HepG2 (cell line): Measurements from ENCODE around the gene TMED9. TPM values are rescaled to one million over a fixed set of nuclear protein-coding genes. Genes with fewer than 3 reads are reported as not detected.

Experiments used
- ATAC-seq: fragments of 200-7000 bp; cut with Tn5 transposase; 3 replicates; pipeline ENCODE4 v1.9.1; 2020; ENCODE audit warnings: mild to moderate bottlenecking, moderate library complexity
- BruUV-seq: library from RNA; stranded (reverse); fragments of 400-500 nt; replicated peaks from 2 replicates; lab custom pipeline; 2021; lab: Mats Ljungman, UMichigan
- CTCF ChIA-PET: fragments of 300-600 bp; formaldehyde crosslinking; extraction: SDS; loops from one replicate; lab custom pipeline; 2021; ENCODE audit warnings: low total read pairs, inconsistent platforms, low intra/inter-chr PET ratio; lab: Yijun Ruan, JAX
- POLR2A ChIA-PET: fragments of 350-600 bp; sonication (Branson Sonifier 250); formaldehyde crosslinking; loops from one replicate; lab custom pipeline; 2020; ENCODE audit warnings: antibody characterized with exemption, inconsistent platforms; lab: Yijun Ruan, JAX
- DNase-seq: peaks from one replicate; pipeline ENCODE4 v3.0.0-alpha.2; 2015; ENCODE audit warnings: low spot score
- FAIRE-seq: peaks from 3 replicates; lab custom pipeline; 2011; peaks lifted over from hg19 to GRCh38; lab: Jason Lieb, UNC
- H2AFZ ChIP-seq: one replicate; pipeline ENCODE4 v1.6.1; 2011; ENCODE audit warnings: low read length, inconsistent platforms
- H3K27ac ChIP-seq: fragments of 300-600 bp; 3 replicates; pipeline ENCODE4 v1.8.0; 2011; ENCODE audit warnings: mixed run types, mild to moderate bottlenecking, mixed read lengths, low read length, inconsistent platforms; ENCODE audit not compliant: insufficient read depth; ENCODE audit errors: extremely low read length
- H3K27me3 ChIP-seq, 2 experiments: fragments of 200-600 bp in 1 of 2; 2 replicates in 1 of 2; 3 replicates in 1 of 2; pipeline versions ENCODE4 v1.6.0 to v1.8.0; 2011; ENCODE audit warnings: low read length in 2 of 2, mild to moderate bottlenecking in 2 of 2, moderate library complexity in 2 of 2, inconsistent platforms in 1 of 2; ENCODE audit not compliant: insufficient read depth in 2 of 2, control insufficient read depth in 1 of 2
- H3K36me3 ChIP-seq, 2 experiments: fragments of 200-600 bp in 1 of 2; replicated peaks in 1 of 2; 2 replicates in 1 of 2; 3 replicates in 1 of 2; pipeline versions ENCODE4 v1.5.1 to v1.8.0; 2011; ENCODE audit warnings: low read length in 2 of 2, inconsistent platforms in 1 of 2; ENCODE audit not compliant: insufficient read depth in 2 of 2, control insufficient read depth in 1 of 2
- H3K4me1 ChIP-seq: 2 replicates; pipeline ENCODE4 v1.5.1; 2012; ENCODE audit warnings: low read length, inconsistent platforms; ENCODE audit not compliant: insufficient read depth
- H3K4me2 ChIP-seq: 2 replicates; pipeline ENCODE4 v1.6.0; 2011; ENCODE audit warnings: low read depth, low read length, inconsistent platforms
- H3K4me3 ChIP-seq, 3 experiments: fragments of 200-600 bp in 1 of 3; sonication (generic), shearing (Covaris generic) in 1 of 3; replicated peaks in 1 of 3; 2 replicates each; pipeline ENCODE4 v1.5.1; 2011 to 2016; ENCODE audit warnings: low read length in 3 of 3, inconsistent platforms in 2 of 3, low read depth in 2 of 3, mild to moderate bottlenecking in 2 of 3, control low read depth in 1 of 3, mixed read lengths in 1 of 3; ENCODE audit not compliant: insufficient read depth in 1 of 3
- H3K79me2 ChIP-seq: one replicate; pipeline ENCODE4 v1.6.1; 2011; ENCODE audit warnings: low read length, inconsistent platforms; ENCODE audit not compliant: insufficient read depth
- H3K9ac ChIP-seq: 2 replicates; pipeline ENCODE4 v1.6.0; 2011; ENCODE audit warnings: mild to moderate bottlenecking, low read depth, low read length, inconsistent platforms; ENCODE audit not compliant: insufficient read depth
- H3K9me3 ChIP-seq: 2 replicates; pipeline ENCODE4 v1.5.1; 2012; ENCODE audit warnings: mild to moderate bottlenecking, low read length
- H4K20me1 ChIP-seq: 2 replicates; pipeline ENCODE4 v1.6.0; 2011; ENCODE audit warnings: inconsistent platforms, mild to moderate bottlenecking, low read length, moderate library complexity; ENCODE audit not compliant: insufficient read depth
- CCAR2 ChIP-seq: fragments of 200-400 bp; formaldehyde crosslinking; optimal IDR thresholded peaks from 2 replicates; pipeline ENCODE3; 2018; ENCODE audit warnings: low read depth, mild to moderate bottlenecking, low read length, moderate library complexity
- HDAC6 ChIP-seq: fragments of 200-600 bp; sonication (generic); IDR thresholded peaks from 2 replicates; pipeline ENCODE4 v1.7.0; 2017; ENCODE audit warnings: mild to moderate bottlenecking, antibody characterized with exemption, low read length, low read depth
- HOXA3 ChIP-seq: sonication (generic); formaldehyde crosslinking; IDR thresholded peaks from 2 replicates; pipeline ENCODE4 v1.5.0; 2020; ENCODE audit warnings: missing genetic modification reagents
- HOXD1 ChIP-seq: sonication (generic); formaldehyde crosslinking; IDR thresholded peaks from 2 replicates; pipeline ENCODE4 v1.5.0; 2020; ENCODE audit warnings: missing genetic modification reagents
- IKZF1 ChIP-seq: fragments of 450-650 bp; IDR thresholded peaks from 2 replicates; pipeline ENCODE4 v1.7.1; 2016
- MEIS1 ChIP-seq: sonication (generic); formaldehyde crosslinking; IDR thresholded peaks from 2 replicates; pipeline ENCODE4 v1.9.0; 2021; ENCODE audit warnings: mild to moderate bottlenecking, missing genetic modification reagents, moderate library complexity, borderline replicate concordance
- ZNF317 ChIP-seq: sonication (generic); formaldehyde crosslinking; IDR thresholded peaks from 2 replicates; pipeline ENCODE4 v1.5.0; 2020; ENCODE audit warnings: mild to moderate bottlenecking, missing genetic modification reagents
- ZNF510 ChIP-seq: sonication (generic); formaldehyde crosslinking; IDR thresholded peaks from 2 replicates; pipeline ENCODE4 v1.4.0; 2020; ENCODE audit warnings: low read depth, mild to moderate bottlenecking, missing genetic modification reagents
- ZNF724P ChIP-seq: sonication (generic); formaldehyde crosslinking; IDR thresholded peaks from 2 replicates; pipeline ENCODE4 v1.8.0; 2022; ENCODE audit warnings: missing genetic modification reagents, borderline replicate concordance
- WGBS: methylation state at CpG from one replicate; pipeline ENCODE4 v1.1.6; 2017; ENCODE audit warnings: low lambda C conversion rate; 5-methylcytosine and 5-hydroxymethylcytosine counted together
- in situ Hi-C: cut with HindIII; loops from 2 replicates; pipeline ENCODE4 v1.10.0; 2017; ENCODE audit warnings: low pct_unique_long_range_greater_than_20kb; ENCODE audit not compliant: extremely low pct_ligation_motif_present
- intact Hi-C: fragments of 100-400 bp; cut with micrococcal nuclease; formaldehyde crosslinking; loops from one replicate; pipeline ENCODE4 v1.10.0; 2022; ENCODE audit not compliant: unreplicated experiment
- polyA plus RNA-seq, 8 experiments: library from polyadenylated mRNA; depleted of rRNA in 3 of 8; stranded (reverse) in 7 of 8; unstranded in 1 of 8; fragments of >200 nt; fragmentation: Illumina TruSeq in 4 of 8; extraction: Trizol in 4 of 8; gene quantifications; 2 replicates each; pipeline versions ENCODE4 v1.2.1 to v1.2.3, GENCODE V29; 2011 to 2016; ENCODE audit warnings: low read depth in 4 of 8, missing spikeins in 1 of 8, mixed read lengths in 1 of 8; ENCODE audit not compliant: insufficient read depth in 1 of 8
- total RNA-seq, 5 experiments: library from RNA; depleted of rRNA; stranded (reverse); fragments of >200 nt; fragmentation: Illumina TruSeq; extraction: Trizol; gene quantifications; 2 replicates each; pipeline ENCODE4 v1.2.3, GENCODE V29; 2016; ENCODE audit warnings: low read depth in 1 of 5
- TF ChIP-seq, protein P1 (sequence below): sonication (generic); formaldehyde crosslinking; IDR thresholded peaks from 2 replicates; pipeline ENCODE4 v1.4.0; 2020; ENCODE audit warnings: missing genetic modification reagents, mild to moderate bottlenecking, borderline replicate concordance
- TF ChIP-seq, protein P2 (sequence below): sonication (generic); formaldehyde crosslinking; IDR thresholded peaks from 2 replicates; pipeline ENCODE4 v1.5.1; 2020; ENCODE audit warnings: missing genetic modification reagents, mild to moderate bottlenecking, borderline replicate concordance
- TF ChIP-seq, protein P3 (sequence below): sonication (generic); formaldehyde crosslinking; conservative IDR thresholded peaks from 2 replicates; pipeline ENCODE4 v1.8.1; 2023; ENCODE audit warnings: missing genetic modification reagents
- TF ChIP-seq, protein P4 (sequence below): sonication (generic); formaldehyde crosslinking; IDR thresholded peaks from 2 replicates; pipeline ENCODE4 v1.4.0; 2020; ENCODE audit warnings: mild to moderate bottlenecking, missing genetic modification reagents, borderline replicate concordance

Gene TMED9
- total and polyA plus RNA-seq, 2 of the 13 experiments (the other 11 are each of a cell fraction or from before 2014, with no cell fraction given) = 161 to 350 TPM

DNA sequence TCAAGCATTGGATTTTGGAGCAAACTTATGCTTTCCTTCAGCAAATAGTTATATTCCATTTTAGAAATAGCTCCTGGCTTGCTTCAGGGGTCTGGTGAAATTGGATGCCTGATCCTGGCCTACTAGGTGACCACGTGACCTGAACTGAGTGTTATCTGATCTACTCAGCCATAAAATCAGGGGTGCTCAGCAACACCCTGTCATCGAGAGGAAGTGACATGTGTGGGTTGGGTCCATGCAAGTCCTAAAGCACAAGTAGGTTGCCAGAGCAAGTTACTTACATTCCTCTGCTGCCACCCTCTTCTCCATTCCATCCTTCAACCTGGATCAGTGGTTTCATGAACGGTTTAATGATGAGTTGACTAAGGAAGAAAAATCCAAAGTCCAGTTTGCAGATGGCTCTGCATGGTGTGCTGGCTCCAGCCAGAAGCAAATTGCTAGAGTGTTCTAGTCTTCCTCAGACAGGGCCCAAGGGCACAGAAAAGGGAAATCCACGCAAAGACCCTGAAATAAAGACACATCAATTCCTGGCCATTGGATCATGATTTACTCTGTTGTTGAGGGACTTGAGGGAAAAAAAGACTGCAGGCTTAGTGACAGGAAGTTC, 34.9 kb upstream of the TMED9 start:
- in situ Hi-C loops (no loop called here), intact Hi-C loops (loop anchor here (2.0 kb wide), 1 partner anchor 32 kb away; no protein-coding TSS in a partner anchor)
- Histone ChIP-seq H2AFZ (peak overlapping the region; percentile 43), H3K9ac (no peak overlapping the region), H3K79me2 (peaks cover 25% of the 10 kb centered on the region), H3K4me2 (peak overlapping the region; percentile 68), H3K4me1 (peaks cover 52% of the 10 kb centered on the region), H3K27me3 (no peaks in the 10 kb centered on the region), H4K20me1 (peaks cover 7% of the 10 kb centered on the region; the same call in 1 of the 2 replicates), H3K4me3 (peak overlapping the region in 1 of 3 experiments; percentile 31; a peak in 2 of 6 replicates), H3K36me3 (peaks cover 3 to 5% of the 10 kb centered on the region in 2 experiments; a peak in 3 of 5 replicates), H3K27ac (peak overlapping the region; percentile 25), H3K9me3 (peaks cover 9% of the 10 kb centered on the region)
- ChIA-PET POLR2A (no interaction called here), CTCF (no interaction called here)
- FAIRE-seq (peak; percentile 69), ATAC-seq (peak; percentile 17), DNase-seq (peak; percentile 45)
- BruUV-seq = no TSS peak
- 8% methylated on average over 4 of the region's 4 CpGs for WGBS
- TF ChIP-seq HOXA3 (CRISPR knock-in tag) = 0 out of 2 replicates have a peak, but pooled peaks have one; percentile 5
- TF ChIP-seq HDAC6 = no peak
- TF ChIP-seq, protein P1, sequence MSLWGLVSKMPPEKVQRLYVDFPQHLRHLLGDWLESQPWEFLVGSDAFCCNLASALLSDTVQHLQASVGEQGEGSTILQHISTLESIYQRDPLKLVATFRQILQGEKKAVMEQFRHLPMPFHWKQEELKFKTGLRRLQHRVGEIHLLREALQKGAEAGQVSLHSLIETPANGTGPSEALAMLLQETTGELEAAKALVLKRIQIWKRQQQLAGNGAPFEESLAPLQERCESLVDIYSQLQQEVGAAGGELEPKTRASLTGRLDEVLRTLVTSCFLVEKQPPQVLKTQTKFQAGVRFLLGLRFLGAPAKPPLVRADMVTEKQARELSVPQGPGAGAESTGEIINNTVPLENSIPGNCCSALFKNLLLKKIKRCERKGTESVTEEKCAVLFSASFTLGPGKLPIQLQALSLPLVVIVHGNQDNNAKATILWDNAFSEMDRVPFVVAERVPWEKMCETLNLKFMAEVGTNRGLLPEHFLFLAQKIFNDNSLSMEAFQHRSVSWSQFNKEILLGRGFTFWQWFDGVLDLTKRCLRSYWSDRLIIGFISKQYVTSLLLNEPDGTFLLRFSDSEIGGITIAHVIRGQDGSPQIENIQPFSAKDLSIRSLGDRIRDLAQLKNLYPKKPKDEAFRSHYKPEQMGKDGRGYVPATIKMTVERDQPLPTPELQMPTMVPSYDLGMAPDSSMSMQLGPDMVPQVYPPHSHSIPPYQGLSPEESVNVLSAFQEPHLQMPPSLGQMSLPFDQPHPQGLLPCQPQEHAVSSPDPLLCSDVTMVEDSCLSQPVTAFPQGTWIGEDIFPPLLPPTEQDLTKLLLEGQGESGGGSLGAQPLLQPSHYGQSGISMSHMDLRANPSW (CRISPR knock-in tag) = no peak
- no peak for TF ChIP-seq HOXD1
- TF ChIP-seq, protein P2, sequence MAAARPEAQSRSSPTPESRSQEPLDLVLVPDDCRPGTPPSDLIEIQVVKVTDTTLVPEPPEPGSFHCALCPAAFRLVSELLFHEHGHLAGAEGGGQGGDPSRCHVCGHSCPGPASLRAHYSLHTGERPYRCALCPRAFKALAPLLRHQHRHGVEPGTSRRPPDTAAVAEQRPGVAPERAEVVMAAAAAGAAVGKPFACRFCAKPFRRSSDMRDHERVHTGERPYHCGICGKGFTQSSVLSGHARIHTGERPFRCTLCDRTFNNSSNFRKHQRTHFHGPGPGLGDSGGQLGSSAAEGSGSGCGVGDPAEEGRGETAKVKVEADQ = no peak
- TF ChIP-seq CCAR2 = no peak
- TF ChIP-seq ZNF724P (CRISPR knock-in tag) = no peak
- TF ChIP-seq ZNF510 (CRISPR knock-in tag) = no peak
- TF ChIP-seq, protein P3, sequence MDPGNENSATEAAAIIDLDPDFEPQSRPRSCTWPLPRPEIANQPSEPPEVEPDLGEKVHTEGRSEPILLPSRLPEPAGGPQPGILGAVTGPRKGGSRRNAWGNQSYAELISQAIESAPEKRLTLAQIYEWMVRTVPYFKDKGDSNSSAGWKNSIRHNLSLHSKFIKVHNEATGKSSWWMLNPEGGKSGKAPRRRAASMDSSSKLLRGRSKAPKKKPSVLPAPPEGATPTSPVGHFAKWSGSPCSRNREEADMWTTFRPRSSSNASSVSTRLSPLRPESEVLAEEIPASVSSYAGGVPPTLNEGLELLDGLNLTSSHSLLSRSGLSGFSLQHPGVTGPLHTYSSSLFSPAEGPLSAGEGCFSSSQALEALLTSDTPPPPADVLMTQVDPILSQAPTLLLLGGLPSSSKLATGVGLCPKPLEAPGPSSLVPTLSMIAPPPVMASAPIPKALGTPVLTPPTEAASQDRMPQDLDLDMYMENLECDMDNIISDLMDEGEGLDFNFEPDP (CRISPR knock-in tag) = no peak
- no peak for TF ChIP-seq IKZF1
- TF ChIP-seq, protein P4, sequence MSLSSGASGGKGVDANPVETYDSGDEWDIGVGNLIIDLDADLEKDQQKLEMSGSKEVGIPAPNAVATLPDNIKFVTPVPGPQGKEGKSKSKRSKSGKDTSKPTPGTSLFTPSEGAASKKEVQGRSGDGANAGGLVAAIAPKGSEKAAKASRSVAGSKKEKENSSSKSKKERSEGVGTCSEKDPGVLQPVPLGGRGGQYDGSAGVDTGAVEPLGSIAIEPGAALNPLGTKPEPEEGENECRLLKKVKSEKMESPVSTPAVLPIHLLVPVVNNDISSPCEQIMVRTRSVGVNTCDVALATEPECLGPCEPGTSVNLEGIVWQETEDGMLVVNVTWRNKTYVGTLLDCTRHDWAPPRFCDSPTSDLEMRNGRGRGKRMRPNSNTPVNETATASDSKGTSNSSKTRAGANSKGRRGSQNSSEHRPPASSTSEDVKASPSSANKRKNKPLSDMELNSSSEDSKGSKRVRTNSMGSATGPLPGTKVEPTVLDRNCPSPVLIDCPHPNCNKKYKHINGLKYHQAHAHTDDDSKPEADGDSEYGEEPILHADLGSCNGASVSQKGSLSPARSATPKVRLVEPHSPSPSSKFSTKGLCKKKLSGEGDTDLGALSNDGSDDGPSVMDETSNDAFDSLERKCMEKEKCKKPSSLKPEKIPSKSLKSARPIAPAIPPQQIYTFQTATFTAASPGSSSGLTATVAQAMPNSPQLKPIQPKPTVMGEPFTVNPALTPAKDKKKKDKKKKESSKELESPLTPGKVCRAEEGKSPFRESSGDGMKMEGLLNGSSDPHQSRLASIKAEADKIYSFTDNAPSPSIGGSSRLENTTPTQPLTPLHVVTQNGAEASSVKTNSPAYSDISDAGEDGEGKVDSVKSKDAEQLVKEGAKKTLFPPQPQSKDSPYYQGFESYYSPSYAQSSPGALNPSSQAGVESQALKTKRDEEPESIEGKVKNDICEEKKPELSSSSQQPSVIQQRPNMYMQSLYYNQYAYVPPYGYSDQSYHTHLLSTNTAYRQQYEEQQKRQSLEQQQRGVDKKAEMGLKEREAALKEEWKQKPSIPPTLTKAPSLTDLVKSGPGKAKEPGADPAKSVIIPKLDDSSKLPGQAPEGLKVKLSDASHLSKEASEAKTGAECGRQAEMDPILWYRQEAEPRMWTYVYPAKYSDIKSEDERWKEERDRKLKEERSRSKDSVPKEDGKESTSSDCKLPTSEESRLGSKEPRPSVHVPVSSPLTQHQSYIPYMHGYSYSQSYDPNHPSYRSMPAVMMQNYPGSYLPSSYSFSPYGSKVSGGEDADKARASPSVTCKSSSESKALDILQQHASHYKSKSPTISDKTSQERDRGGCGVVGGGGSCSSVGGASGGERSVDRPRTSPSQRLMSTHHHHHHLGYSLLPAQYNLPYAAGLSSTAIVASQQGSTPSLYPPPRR (CRISPR knock-in tag) = no peak
- peak; percentile 37; the same call in 1 of the 2 replicates for TF ChIP-seq ZNF317 (CRISPR knock-in tag)
- TF ChIP-seq MEIS1 = no peak
